D341Med (cell line): Measurements from ENCODE around the gene NT5C3B.
A peak's percentile ranks its signal among the peaks of the same experiment; 100 is the strongest.
"Not testable (repeated sequence)": the region's sequence is repeated elsewhere in the genome, so short reads cannot be mapped to it uniquely, and the experiment has no call there.

Source experiments
- DNase-seq: peaks from one replicate; pipeline ENCODE4 v3.0.0; 2012; ENCODE audit warnings: low spot score

NT5C3B gene

DNA sequence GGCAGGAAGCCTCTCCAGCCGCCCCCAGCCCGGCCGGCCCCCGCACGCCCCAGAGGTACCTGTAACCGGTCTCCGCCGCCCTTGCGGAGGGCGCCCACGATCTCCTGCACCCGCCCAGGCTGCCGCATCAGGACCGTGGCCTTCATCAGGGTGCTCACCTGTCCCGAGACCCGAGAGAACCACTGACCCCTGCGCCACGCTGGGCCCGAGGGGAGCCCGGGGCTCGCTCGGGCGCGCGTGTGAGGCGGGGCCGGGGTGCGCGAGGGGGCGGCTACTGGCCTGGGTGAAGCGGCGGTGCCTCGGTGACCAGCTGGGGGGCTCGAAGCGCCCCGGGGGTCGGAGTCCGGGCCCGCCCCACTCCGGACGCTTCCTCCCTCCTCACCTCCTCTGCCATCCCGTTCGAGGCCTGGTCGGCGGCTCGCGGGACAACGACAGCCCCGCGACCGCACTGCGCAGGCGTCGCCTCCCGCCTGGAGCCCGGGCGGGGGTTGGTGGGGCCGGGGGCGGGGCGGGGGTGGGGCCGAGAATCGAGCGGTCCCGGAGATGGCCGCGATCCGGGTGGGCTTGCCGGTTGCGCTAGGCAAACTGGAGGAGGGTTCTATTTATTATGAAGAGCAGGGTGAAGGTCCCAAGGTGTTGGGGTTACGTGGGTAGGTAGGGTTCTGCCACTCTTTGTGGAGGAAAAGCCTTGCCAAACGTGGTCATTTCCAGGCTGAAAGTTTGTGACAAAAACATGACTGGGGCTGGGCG, at the start of gene NT5C3B:
Gene NT5C3B (minus strand): TSS at position 433 of the 750 bp plus-strand sequence. CDS start 39 bp downstream, at position 394.
- DNase-seq, result peak; percentile 99

DNA sequence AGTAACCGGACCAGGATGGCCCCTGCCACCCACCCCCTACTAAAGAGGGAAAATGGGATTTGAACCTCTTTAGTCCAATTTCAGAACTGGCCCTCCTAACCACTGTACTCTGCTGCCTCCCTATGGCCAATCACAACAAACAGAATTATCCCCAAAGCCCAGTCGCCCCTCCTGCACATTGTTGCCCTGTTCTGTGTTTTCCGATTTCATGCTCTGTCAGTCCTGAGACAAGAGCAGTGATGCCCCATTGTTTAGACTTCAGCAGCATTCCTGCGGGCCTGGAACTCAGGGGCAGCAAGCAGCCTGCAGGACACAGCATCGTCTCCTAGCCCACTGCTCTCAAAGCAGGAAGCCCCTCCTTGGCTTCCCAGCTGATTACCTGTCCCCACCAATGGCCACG, 49.7 kb upstream of the NT5C3B start:
- DNase-seq, result peak; percentile 70

DNA sequence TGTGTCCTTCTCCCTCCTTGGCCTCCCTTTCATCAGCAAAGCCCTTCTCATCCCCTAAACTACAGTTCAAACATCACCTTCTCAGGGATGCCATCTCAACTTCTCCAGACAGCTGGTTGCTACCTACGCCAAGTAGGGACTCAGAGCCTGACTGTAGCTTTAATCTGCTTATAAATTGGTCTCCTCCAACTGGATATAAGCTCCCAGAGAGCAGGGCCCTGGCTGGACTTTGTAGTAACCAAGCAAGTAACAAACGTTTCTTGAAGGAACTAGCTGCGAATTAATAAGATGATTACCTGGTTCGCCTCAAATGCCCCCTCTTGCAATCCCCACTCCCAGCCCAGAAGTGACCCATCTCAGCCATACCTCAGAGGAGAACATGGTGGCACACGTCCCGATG, 46.7 kb upstream of the NT5C3B start:
- peak; percentile 80 for DNase-seq

DNA sequence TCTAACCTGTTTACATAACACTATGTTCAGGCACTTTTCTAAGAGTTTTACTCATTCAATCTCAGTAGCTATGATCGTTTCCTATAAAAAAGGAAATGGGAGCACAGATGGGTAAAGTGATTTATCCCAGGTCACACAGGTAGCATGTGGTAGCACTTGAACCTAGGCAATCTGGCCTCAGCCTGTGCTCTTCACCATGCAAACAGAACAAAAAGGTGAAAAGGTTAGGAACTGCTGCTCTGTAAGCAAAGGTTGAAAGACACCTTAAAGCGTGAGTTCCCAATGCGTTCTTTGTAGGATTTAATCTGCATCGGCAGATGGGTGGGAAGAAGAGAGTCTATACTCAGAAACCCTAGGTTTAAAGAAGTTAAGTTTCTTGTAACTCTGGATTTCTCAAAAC, 44.1 kb upstream of the NT5C3B start:
- DNase-seq, result no peak

DNA sequence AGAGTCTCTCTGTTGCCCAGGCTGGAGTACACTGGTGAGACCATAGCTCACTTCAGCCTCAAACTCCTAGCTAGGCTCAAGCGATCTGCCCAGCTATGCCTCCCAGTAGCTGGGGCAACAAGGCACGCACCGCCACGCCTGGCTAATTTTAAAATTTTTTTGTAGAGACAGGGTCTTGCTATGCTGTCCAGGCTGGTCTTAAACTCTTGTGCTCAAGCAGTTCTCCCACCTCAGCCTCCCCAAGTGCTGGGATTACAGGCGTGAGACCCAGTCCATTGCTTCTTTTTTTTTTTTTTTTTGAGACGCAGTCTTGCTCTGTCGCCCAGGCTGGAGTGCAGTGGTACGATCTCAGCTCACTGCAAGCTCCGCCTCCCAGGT, 38.2 kb upstream of the NT5C3B start:
- DNase-seq, result not testable (repeated sequence)

DNA sequence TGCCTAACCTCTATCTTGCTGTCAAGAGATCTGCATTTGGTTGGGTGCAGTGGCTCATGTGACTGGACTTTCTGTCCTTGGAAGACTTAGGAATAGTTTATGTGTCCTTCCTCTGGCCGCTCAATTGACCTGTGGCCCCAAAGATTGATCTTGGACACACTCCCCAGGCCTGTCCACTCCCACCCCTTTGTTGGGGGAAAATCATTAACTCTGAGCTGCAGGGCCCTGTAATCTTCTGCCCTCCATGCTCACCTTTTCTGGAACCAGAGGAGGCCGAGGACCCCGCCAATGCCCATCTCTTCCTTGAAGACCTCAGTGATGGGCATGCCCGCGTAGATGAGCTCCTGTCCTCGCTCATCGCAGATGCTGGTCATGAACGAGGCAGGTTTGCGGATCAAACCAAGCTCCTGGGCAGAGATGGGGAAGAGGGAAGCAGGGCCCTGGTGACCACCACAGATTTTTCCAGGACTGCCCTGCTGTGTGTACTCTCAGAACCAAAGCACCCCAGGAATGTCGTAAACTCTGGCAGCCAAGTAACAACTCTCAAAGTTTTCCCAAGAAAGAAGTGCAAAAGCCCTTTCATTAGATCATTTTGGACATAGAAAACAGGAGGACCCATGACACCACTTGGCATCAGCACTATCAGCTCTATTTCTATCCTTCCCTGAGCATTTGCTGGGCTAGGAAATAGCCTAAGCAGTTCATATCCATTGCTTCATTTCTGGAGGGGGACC, 37.7 kb upstream of the NT5C3B start:
- DNase-seq, result no peak

DNA sequence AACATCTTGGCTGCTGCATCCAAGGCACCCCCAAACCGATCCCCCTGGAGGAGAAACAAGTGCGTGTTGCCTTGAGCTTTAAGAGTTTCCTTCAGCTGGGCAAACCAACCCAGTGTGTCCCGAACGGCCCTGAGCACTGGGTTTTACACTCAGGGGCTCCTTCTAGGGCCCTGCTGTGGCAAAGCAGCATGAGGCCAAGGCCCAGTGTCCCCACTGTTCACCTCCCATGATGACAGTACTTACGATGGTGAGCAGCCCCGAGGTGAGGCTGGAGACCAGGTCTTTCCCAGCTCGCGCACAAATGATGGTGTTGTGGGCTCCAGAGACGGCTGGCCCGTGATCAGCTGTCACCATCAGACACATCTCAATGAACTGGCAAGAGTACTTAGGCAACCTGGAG, 35.8 kb upstream of the NT5C3B start:
- DNase-seq, result no peak

DNA sequence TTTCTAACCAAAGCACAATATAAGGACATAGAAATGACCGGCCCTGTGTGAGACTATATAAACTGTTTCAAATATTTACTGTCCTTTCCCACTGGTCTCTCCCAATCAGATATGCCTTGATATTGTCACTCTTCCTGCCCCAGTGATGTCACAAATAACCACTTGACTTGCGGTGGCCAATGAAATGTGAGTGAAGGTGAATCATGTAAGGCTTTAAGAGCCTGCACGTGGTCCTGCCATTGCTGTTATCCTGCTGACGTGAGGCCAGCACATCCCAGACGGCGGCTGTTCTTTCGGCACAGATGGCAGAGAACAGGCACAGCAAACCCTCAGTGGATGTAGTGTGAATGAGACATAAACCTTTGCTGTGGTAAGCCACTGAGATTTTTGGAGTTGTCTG, 34.6 kb upstream of the NT5C3B start:
- no peak for DNase-seq

DNA sequence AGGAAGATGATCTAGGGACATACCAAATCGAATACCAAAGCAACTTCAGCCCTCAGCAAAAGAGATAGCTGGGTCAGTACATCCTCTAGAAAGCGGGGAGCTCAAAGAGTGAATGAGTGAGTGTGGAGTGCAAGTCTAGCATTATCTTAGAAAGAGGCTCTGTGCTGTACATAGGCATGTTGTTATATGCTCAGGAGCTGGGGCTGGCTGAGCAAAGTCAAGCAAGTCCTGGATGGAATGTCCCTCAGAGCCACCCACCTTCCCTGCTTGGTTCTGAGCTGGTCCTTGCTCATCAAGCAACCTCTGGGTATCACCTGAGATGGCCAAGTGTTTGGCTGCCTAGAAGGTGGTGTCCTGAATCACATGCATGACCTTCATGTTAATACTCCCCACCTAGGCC, 34.1 kb upstream of the NT5C3B start:
- no peak for DNase-seq

DNA sequence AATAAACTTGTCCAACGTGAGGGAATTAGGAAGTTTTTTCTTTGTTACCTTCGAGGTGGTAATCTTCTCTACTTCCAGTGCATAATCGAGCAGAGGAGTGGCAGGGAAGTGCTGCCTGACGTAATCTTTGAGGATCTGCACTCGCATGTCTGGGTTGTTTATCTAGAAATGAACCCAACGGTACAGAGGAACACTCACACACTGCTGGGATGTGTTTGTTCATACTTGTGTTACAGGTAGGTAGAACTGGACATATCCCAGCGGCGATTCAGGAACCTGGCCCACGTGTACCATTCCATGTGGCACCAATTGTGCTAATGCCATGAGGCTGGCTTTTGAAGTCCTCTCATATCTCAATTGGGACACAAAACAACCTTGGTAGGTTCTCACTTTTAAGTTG, 33.4 kb upstream of the NT5C3B start:
- DNase-seq, result no peak

DNA sequence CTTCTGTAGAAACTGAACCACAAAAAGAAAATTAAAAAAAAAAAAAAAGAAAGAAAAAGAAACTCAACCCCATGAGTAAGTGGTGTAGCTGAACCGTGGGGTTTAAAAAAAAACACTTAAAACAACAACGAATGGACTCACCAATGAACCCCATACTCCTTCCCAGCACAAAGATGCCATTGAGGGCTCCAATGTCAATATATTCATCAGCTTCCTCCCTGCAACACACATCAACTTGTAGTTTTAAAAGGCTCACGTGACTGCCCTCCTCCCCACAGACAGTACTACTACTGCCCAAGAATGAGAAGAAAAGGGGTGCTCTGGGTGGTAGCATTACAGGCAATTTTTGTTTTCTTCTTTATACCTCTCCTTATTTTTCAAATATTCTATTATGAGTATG, 32.5 kb upstream of the NT5C3B start:
- DNase-seq, result no peak

DNA sequence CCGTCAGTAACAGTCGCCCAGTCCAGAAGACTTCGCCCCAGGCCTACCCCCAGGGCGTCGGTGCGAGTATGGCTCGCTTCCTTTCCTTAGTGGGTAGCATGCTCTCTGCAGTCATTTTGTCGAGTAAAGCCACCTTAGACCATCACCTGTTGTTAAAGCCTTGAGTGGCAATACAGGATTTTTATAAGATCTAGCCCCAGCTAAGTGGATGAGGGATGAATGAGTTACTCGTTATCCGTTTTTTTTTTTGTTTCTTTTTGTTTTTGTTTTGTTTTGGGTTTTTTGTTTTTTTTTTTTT, 29.5 kb upstream of the NT5C3B start:
- DNase-seq, result no peak

DNA sequence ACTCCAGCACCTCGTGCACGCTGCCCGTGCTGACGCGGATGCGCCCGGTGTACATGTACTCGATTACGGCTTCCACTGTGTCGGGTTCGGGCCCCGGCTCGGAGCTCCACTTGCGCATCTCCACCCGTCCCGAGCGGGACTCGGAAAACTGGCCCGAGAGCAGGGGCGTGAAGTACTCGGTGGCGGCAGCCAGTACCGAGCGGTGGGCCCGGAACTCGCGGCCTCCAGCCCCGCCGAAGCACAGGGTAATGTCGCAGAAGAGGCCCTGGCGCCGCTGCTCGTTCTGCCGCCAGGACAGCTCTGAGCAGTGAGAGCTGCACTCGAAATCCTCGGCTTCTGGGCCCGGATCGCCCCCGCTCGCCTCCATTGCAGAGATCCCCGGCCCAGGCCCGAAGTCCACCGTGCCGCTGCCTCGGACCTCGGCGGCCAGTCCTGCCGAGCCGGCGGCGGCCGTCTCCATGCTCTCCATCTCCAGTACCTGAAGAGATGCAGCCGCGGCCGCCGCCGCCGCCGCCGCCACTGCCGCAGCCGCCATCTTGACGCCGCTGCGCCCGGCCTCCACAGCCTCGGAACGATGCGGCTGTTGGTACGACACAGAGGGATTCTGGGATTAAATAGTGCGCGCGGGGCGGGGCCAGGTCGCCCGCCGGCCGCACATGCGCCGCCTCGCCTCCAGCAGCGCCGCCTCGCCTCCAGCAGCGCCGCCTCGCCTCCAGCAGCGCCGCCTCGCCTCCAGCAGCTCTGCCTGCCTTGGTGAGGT, 29.0 kb upstream of the NT5C3B start, which contains the start of gene KLHL11:
Gene KLHL11 (minus strand): TSS at position 588 of the 760 bp plus-strand sequence. CDS start 53 bp downstream, at position 535.
- DNase-seq, result peak; percentile 98

DNA sequence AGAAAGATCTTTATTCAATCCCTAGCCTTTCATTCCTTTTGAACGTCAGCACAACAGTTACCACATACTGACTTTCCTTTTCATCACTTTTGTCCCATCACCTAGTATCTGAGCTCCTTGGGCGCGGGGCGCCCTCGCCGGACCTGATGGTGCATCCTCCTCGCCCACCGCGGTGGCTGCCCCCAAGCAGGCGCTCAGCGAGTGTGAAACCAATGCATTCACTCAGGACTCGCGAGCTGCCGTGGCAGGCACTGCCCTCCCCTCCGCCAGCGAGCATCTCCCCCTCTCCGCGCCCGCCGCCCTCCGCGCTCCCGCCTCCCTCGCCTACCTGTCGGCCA, 28.4 kb upstream of the NT5C3B start:
- no peak for DNase-seq

DNA sequence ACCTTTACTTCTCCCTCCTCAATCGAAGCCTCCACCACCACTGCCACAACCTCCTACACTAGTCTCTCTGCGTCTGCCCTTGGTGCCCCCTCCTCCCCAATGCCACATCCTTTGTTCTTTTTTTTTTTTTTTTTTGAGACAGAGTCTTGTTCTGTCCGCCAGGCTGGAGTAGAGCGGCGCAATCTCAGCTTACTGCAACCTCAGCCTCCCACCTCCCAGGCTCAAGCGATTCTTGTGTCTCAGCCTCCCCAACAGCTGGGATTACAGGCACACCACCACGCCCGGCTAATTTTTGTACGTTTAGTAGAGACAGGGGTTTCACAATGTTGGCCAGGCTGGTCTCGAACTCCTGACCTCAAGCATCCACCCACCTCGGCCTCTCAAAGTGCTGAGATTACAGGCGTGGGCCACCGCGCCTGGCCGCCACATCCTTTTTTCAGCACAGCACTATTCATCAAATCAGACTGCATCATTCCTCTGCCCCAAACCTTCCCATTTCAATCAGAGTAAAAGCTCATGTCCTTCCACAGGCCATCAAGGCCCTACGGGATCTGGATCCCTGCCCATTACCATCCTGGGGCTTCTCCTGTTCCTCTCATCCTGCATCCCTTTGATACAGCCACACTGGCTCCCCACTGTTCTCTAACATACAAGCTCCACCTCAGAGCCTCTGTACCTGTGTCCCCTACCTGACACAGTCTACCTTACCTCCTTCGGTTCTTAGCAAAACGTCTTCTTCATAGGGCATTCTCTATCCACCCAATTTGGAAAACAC, 27.2 kb upstream of the NT5C3B start:
- no peak for DNase-seq

DNA sequence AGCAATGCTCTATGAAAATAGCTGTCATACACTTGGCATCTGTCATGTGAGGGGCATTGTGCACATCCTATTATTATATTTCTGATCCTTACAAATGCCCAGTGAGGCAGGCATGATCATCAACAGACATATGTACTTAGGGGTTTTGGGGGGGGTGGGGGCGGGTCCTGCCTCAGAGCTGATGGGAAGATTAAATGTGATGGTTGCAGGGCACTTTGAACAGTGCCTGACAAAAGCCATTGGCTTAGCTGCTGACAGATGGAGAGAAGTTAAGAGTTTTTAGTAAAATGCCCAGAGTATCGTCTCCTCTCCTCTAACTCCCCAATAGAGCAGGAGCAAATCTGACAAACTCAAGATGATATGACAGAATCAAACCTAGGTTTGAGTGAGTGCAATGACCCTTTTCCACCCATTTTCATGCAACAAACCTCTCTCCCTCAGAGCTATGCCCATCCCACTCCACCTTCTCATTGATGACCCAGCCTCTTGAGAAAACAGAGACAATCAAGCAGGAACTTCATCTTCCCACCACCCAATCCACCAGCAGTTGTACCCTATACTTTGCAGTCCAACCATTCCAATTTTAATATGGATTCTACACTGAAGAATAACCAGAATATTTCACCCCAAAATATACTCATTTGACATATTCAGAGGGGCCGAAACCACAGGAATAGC, 24.4 kb upstream of the NT5C3B start:
- DNase-seq, result peak; percentile 82

DNA sequence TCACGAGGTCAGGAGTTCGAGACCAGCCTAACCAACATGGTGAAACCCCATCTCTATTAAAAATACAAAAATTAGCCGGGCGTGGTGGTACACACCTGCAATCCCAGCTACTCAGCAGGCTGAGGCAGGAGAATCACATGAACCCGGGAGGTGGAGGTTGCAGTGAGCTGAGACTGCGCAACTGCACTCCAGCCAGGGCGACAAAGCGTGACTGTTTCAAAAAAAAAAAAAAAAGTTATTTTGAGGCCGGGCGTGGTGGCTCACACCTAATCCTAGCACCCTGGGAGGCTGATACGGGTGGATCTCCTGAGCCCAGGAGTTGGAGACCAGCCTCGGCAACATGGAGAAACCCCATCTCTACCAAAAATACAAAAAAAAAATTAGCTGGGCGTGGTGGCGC, 15.3 kb upstream of the NT5C3B start:
- not testable (repeated sequence) for DNase-seq

DNA sequence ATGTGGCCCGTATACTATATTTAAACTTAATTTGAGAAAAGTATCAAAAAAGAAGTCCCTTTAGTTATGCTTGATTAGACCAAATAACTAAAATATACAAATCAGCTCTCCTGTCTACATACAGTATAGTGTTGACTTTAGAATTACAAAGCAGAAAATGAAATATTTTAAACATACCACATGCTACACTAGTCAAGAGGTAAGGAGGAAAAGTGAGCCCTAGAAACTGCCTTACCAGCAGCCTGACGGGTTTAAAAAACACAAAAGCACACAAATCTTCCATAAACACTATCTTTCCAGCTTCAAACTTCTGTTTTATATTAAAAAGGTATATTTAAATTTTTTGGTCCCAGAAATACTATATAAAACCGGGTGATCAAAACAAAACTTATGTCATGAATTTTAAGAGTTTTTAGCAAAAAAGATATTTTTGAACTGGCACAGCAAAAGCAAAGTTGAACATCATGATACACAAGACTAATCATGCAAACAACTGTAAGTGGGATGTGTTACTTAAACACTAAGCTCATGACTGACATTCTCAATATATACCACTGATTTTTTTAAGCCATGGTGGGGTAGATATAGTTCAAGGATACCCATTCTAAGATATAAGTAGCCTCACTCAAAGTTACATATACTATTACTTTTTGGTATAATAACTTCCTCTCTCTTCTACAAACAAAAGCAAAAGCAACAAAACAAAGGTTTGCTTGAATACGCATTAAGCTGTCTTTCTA, 13.4 kb upstream of the NT5C3B start:
- DNase-seq, result no peak

DNA sequence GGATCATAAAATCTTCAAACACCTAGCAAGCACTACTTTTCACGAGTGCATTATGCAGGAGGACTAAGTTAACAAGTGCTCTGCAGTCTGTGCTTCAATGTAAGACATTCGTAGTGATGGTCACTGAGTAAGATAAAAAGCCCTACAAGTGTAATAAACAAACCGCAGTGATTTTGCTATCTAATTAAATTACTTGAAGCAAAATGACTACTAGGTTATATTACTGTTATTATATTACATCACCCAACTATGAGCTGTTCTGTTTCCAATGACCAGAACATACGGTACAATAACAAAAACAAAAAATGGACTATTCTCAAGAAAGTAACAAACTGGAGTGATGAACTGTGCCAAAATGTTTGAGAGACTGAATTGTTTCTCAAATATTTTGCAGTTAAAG, 12.8 kb upstream of the NT5C3B start:
- no peak for DNase-seq

DNA sequence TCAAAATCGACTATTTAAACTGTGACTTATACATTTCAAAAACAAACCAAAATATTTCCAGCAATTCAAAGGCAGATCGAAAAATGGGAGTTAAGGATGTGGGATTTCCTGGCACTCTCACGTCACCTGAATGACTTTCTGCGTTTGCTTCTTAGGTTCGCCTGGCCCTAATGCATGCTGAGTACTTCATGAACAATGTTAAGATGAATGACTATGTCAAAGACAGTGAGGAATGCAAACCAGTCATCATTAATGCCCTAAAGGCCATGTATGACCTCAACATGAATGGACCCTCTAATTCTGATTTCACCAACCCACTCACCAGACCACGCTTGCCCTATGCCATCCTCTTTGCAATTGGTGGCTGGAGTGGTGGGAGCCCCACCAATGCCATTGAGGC, 8.9 kb upstream of the NT5C3B start:
- no peak for DNase-seq

DNA sequence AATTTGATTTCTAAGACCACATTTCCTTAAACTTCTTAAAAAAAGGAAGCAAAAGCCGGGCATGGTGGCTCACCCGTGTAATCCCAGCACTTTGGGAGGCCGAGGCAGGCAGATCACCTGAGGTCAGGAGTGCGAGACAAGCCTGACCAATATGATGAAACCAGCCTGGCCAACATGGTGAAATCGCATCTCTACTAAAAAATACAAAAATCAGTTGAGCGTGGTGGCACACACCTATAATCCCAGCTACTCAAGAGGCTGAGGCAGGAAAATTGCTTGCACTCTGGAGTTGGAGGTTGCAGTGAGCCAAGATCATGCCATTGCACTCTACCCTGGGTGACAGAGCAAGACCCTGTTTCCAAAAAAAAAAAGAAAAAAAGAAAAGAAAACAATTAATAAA, 4.7 kb upstream of the NT5C3B start:
- not testable (repeated sequence) for DNase-seq
